HG03135 (cell line): ENCODE results near the gene IL20RB.
A peak's percentile ranks its signal among the peaks of the same experiment; 100 is the strongest.

Experiments
- ATAC-seq: cut with Tn5 transposase; IDR thresholded peaks from one replicate; pipeline ENCODE4 v1.9.1; 2021; ENCODE audit warnings: mild to moderate bottlenecking, moderate library complexity; ENCODE audit not compliant: unreplicated experiment

Gene IL20RB

GRCh38 chr3:137026701-137027100 lies 68.9 kb downstream of the IL20RB start:
- no peak for ATAC-seq

- peak; percentile 74 for ATAC-seq
These were observed 74.8 kb downstream of the IL20RB start for GRCh38 chr3:137032465-137033120.

GRCh38 chr3:137035631-137036030 lies 77.8 kb downstream of the IL20RB start:
- no peak for ATAC-seq

GRCh38 chr3:137039570-137039969 lies 81.8 kb downstream of the IL20RB start:
- ATAC-seq = no peak

- no peak for ATAC-seq
These were observed 83.5 kb downstream of the IL20RB start for GRCh38 chr3:137041251-137041650.

- ATAC-seq = no peak
These were observed 83.9 kb downstream of the IL20RB start for GRCh38 chr3:137041686-137042085.

- no peak for ATAC-seq
These were observed 89.0 kb downstream of the IL20RB start for GRCh38 chr3:137046747-137047146.

- no peak for ATAC-seq
These were observed 89.5 kb downstream of the IL20RB start for GRCh38 chr3:137047240-137047639.

GRCh38 chr3:137050281-137050680 lies 92.5 kb downstream of the IL20RB start:
- ATAC-seq = no peak

- ATAC-seq = no peak
These were observed 94.5 kb downstream of the IL20RB start for GRCh38 chr3:137052298-137052697.
